ENCODE data around the gene RIGI.
A peak's percentile ranks its signal among the peaks of the same experiment; 100 is the strongest.
"Not testable (repeated sequence)": the region's sequence is repeated elsewhere in the genome, so short reads cannot be mapped to it uniquely, and the experiment has no call there.

Gene RIGI

DNA sequence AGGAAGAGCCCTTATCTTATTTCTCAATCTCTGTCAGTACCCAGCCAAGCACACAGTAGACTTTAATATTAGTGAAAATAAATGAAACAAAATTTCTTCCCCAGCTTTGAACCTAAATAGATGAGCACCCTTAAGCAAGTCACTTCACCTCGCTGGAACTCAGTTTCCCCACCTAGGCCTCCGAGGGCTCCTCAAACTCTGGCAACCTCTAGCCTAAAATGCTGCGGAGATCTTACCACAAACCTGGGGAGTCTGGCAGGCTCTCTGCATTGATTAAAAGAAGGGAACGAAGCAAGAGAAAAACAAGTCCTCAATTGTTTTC lies 326 bp downstream of the RIGI start:
- peak; percentile 64 for DNase-seq

GRCh38 chr9:32524892-32525708 lies 896 bp downstream of the RIGI start:
- no peak for DNase-seq

GRCh38 chr9:32524558-32524891 lies 1.5 kb downstream of the RIGI start:
- not testable (repeated sequence) for DNase-seq

GRCh38 chr9:32523910-32524309 lies 2.1 kb downstream of the RIGI start:
- DNase-seq = no peak

- DNase-seq = no peak
These were observed 7.7 kb downstream of the RIGI start for GRCh38 chr9:32518276-32518675.

GRCh38 chr9:32516241-32516640 lies 9.8 kb downstream of the RIGI start:
- no peak for DNase-seq

- DNase-seq = no peak
These were observed 17.3 kb downstream of the RIGI start for GRCh38 chr9:32508728-32509127.

GRCh38 chr9:32503008-32503407 lies 23.0 kb downstream of the RIGI start:
- no peak for DNase-seq

DNA sequence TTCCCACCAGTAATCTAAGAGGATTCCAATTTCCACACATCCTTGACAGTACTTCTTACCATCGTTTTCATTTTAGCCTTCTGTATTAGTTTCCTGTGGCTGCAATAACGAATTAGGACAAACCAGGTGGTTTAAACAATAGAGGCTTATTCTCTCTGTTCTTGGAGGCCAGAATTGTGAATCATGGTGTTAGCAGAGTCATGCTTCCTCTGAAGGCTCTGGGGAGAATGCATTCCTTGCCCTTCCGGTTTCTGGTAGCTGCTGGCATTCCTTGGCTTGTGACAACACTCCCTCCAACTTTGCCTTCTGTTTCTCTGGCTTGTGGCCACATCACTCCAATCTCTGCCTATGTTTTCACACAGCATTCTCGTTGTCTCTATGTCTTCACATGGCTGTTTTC lies 23.5 kb downstream of the RIGI start:
- DNase-seq = no peak

DNA sequence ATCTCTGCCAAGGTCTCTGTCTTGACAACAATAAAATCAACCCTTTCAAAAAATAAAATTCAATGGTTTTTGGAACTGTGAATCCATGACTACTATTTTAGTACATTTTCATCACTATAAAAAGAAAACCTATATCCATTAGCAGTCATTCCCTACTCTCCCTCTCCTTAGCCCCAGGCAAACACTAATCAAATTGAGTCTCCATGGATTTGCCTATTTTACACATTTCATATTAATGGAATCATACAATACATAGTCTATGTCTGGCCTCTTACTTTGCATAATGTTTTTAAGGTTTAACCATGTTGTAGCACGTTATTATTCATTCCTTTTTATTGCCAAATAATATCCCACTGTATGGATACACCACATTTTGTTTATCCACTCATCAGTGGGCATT lies 24.1 kb downstream of the RIGI start:
- no peak for DNase-seq

DNA sequence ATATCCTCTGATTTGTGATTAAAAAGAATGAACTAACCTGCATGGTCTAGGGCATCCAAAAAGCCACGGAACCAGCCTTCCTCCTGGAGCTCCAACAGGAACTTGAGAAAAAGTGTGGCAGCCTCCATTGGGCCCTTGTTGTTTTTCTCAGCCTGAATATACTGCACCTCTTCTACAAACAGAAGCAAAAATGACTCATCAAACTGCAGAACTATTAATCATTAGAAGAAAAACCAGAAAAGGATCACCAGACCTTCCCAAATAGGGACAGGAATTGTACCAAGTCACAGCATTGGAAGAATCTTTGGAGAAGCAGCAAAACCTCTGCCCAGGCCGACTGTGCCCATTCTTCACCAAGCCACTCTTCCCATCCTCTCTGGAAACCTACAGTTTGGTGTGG lies 25.2 kb downstream of the RIGI start:
- DNase-seq = no peak

DNA sequence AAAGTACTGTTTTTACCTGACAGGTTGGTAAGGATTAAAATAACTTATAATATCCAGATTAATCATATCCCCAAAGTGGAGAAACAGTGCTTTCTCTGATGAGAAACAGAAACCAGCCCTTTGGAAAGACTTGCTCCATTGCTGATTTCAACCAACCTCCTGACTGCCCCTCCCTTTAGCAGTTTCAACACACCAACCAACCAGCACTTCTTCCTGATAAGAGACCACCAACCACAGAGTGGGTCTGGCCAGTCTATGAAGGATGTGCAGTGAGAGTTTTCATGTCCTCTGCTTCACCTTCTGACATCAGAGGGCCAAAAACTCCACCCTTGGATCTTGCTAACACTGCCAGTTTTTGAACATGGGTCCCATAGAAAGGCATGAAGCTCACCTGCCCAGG lies 28.1 kb downstream of the RIGI start:
- no peak for DNase-seq

DNA sequence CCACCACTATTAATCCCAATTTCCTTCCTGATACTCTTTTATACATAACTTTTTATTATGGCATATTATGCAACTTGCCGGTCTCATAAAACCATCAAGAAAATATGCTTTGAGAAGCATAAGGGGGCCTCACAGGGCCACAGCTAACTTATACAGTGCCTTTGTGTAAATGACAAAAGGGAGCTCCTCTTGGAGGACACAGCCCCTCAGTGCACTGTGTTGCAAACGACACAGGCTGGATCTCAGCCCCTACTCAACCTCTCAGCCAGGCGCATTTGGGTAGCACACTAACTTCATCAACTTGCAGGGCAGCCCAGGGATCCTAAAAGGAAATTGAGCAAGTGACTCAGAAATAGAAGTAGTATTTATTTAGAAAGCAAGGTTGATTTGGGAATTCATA lies 35.4 kb downstream of the RIGI start:
- DNase-seq = no peak

DNA sequence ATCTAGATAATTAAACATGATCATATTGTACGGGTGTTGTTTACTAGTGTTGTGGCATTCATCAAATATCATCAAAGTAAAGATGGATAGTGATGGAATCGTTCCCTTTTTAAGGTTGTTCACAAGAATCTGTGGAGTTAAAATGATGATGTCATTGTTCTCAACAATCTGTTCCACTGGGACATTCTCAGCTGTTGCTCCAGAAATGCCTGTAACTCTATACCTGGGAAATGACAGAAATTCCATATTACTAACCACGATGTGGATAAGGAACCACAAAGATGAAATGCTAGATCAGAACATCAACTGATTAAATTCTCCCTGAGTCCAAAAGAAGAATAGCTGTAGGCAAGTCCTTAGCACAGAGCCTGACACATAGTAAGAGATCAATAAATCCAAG lies 38.0 kb downstream of the RIGI start:
- no peak for DNase-seq

GRCh38 chr9:32486839-32487562 lies 39.0 kb downstream of the RIGI start:
- no peak for DNase-seq

DNA sequence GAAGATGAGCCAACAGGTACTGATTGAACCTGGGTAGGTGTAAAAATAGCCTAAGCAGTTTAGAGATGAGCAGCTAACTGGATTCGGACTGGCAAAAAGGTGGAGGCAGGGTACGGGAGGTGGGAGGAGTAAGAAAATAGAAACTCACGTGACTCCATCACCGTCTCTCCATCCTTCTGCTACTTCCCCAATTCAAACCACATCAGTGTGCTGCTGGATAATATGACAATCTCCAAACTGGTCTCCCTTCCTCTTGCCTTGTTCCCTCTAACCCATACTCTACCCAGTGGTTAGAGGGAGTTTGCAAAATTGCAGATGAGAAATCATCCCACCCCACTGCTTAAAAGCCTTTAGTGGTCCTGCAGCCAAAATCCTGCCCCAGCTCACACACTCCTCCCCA lies 42.7 kb downstream of the RIGI start:
- DNase-seq = no peak
